ENCODE data around the gene SEC14L1. TPM values are rescaled to one million over a fixed set of nuclear protein-coding genes. Genes with fewer than 3 reads are reported as not detected.

The SEC14L1 gene
- total RNA-seq, 1 donor from 2014 or later = 71.4 TPM

GRCh38 chr17:77188084-77189066 lies 47.6 kb downstream of the SEC14L1 start:
- peak overlapping the region; percentile 67 for H3K4me3 Mint-ChIP-seq
- H3K36me3 Mint-ChIP-seq (ENCODE audit: low read depth) = peaks cover 27% of the 10 kb centered on the region
- intact Hi-C loops (cut with micrococcal nuclease) = loop anchor here (2.0 to 5.0 kb wide), 3 partner anchors 48 to 100 kb away; partner anchors contain the start of gene SEC14L1
- DNase-seq = no peak
- no peaks in the 10 kb centered on the region for H3K9me3 Mint-ChIP-seq
- peaks cover 33% of the 10 kb centered on the region for H3K4me1 Mint-ChIP-seq
- no peaks in the 10 kb centered on the region for H3K27me3 Mint-ChIP-seq
- peak overlapping the region; percentile 91 for H3K27ac Mint-ChIP-seq

GRCh38 chr17:77189148-77189547 lies 48.4 kb downstream of the SEC14L1 start:
- peaks cover 32% of the 10 kb centered on the region for H3K36me3 Mint-ChIP-seq (ENCODE audit: low read depth)
- peak overlapping the region; percentile 91 for H3K27ac Mint-ChIP-seq
- peak overlapping the region; percentile 67 for H3K4me3 Mint-ChIP-seq
- no peaks in the 10 kb centered on the region for H3K9me3 Mint-ChIP-seq
- H3K27me3 Mint-ChIP-seq = no peaks in the 10 kb centered on the region
- DNase-seq = peak; percentile 78
- peaks cover 30% of the 10 kb centered on the region for H3K4me1 Mint-ChIP-seq
- intact Hi-C loops (cut with micrococcal nuclease) = loop anchor here (2.0 to 5.0 kb wide), 3 partner anchors 48 to 100 kb away; partner anchors contain the start of gene SEC14L1

GRCh38 chr17:77190576-77190975 lies 49.8 kb downstream of the SEC14L1 start:
- intact Hi-C loops (cut with micrococcal nuclease) = no loop called here
- no peak overlapping the region for H3K4me3 Mint-ChIP-seq
- peak overlapping the region; percentile 91 for H3K27ac Mint-ChIP-seq
- no peaks in the 10 kb centered on the region for H3K27me3 Mint-ChIP-seq
- peaks cover 30% of the 10 kb centered on the region for H3K4me1 Mint-ChIP-seq
- no peaks in the 10 kb centered on the region for H3K9me3 Mint-ChIP-seq
- peaks cover 40% of the 10 kb centered on the region for H3K36me3 Mint-ChIP-seq (ENCODE audit: low read depth)
- no peak for DNase-seq

GRCh38 chr17:77191244-77191643 lies 50.5 kb downstream of the SEC14L1 start:
- H3K27me3 Mint-ChIP-seq = no peaks in the 10 kb centered on the region
- no peak for DNase-seq
- H3K27ac Mint-ChIP-seq = no peak overlapping the region
- intact Hi-C loops (cut with micrococcal nuclease) = no loop called here
- H3K36me3 Mint-ChIP-seq (ENCODE audit: low read depth) = peaks cover 47% of the 10 kb centered on the region
- peaks cover 30% of the 10 kb centered on the region for H3K4me1 Mint-ChIP-seq
- H3K9me3 Mint-ChIP-seq = no peaks in the 10 kb centered on the region
- no peak overlapping the region for H3K4me3 Mint-ChIP-seq

- Mint-ChIP-seq H3K9me3 (no peaks in the 10 kb centered on the region), H3K36me3 (ENCODE audit: low read depth) (peaks cover 64% of the 10 kb centered on the region), H3K4me3 (no peak overlapping the region), H3K27me3 (no peaks in the 10 kb centered on the region), H3K27ac (peak overlapping the region; percentile 40), H3K4me1 (peaks cover 18% of the 10 kb centered on the region)
- intact Hi-C loops (cut with micrococcal nuclease) = no loop called here
- no peak for DNase-seq
These were observed 52.9 kb downstream of the SEC14L1 start for GRCh38 chr17:77193653-77194052.

GRCh38 chr17:77194179-77194578 lies 53.4 kb downstream of the SEC14L1 start:
- Mint-ChIP-seq H3K36me3 (ENCODE audit: low read depth) (peaks cover 67% of the 10 kb centered on the region), H3K27ac (no peak overlapping the region), H3K4me3 (no peak overlapping the region), H3K9me3 (no peaks in the 10 kb centered on the region), H3K27me3 (no peaks in the 10 kb centered on the region), H3K4me1 (peaks cover 12% of the 10 kb centered on the region)
- intact Hi-C loops (cut with micrococcal nuclease) = no loop called here
- DNase-seq = no peak

GRCh38 chr17:77196251-77196650 lies 55.5 kb downstream of the SEC14L1 start:
- Mint-ChIP-seq H3K4me3 (no peak overlapping the region), H3K36me3 (ENCODE audit: low read depth) (peaks cover 78% of the 10 kb centered on the region), H3K27ac (no peak overlapping the region), H3K9me3 (no peaks in the 10 kb centered on the region), H3K27me3 (no peaks in the 10 kb centered on the region), H3K4me1 (no peaks in the 10 kb centered on the region)
- no peak for DNase-seq
- intact Hi-C loops (cut with micrococcal nuclease) = no loop called here

GRCh38 chr17:77197115-77197514 lies 56.3 kb downstream of the SEC14L1 start:
- no peaks in the 10 kb centered on the region for H3K9me3 Mint-ChIP-seq
- DNase-seq = no peak
- no peaks in the 10 kb centered on the region for H3K27me3 Mint-ChIP-seq
- intact Hi-C loops (cut with micrococcal nuclease) = no loop called here
- no peaks in the 10 kb centered on the region for H3K4me1 Mint-ChIP-seq
- no peak overlapping the region for H3K4me3 Mint-ChIP-seq
- peaks cover 79% of the 10 kb centered on the region for H3K36me3 Mint-ChIP-seq (ENCODE audit: low read depth)
- H3K27ac Mint-ChIP-seq = no peak overlapping the region

GRCh38 chr17:77200711-77201110 lies 59.9 kb downstream of the SEC14L1 start:
- no peak for DNase-seq
- Mint-ChIP-seq H3K9me3 (no peaks in the 10 kb centered on the region), H3K4me1 (no peaks in the 10 kb centered on the region), H3K27me3 (no peaks in the 10 kb centered on the region), H3K27ac (no peak overlapping the region), H3K4me3 (no peak overlapping the region), H3K36me3 (ENCODE audit: low read depth) (peaks cover 75% of the 10 kb centered on the region)
- intact Hi-C loops (cut with micrococcal nuclease) = no loop called here

GRCh38 chr17:77203436-77203835 lies 62.7 kb downstream of the SEC14L1 start:
- Mint-ChIP-seq H3K9me3 (no peaks in the 10 kb centered on the region), H3K4me1 (no peaks in the 10 kb centered on the region), H3K36me3 (ENCODE audit: low read depth) (peaks cover 70% of the 10 kb centered on the region), H3K4me3 (no peak overlapping the region), H3K27me3 (no peaks in the 10 kb centered on the region), H3K27ac (no peak overlapping the region)
- DNase-seq = no peak
- intact Hi-C loops (cut with micrococcal nuclease) = no loop called here

- peaks cover 69% of the 10 kb centered on the region for H3K36me3 Mint-ChIP-seq (ENCODE audit: low read depth)
- no peaks in the 10 kb centered on the region for H3K4me1 Mint-ChIP-seq
- no peak overlapping the region for H3K4me3 Mint-ChIP-seq
- no peak for DNase-seq
- H3K9me3 Mint-ChIP-seq = no peaks in the 10 kb centered on the region
- H3K27me3 Mint-ChIP-seq = no peaks in the 10 kb centered on the region
- no peak overlapping the region for H3K27ac Mint-ChIP-seq
- intact Hi-C loops (cut with micrococcal nuclease) = no loop called here
These were observed 63.1 kb downstream of the SEC14L1 start for GRCh38 chr17:77203846-77204245.

GRCh38 chr17:77204536-77204935 lies 63.8 kb downstream of the SEC14L1 start:
- Mint-ChIP-seq H3K36me3 (ENCODE audit: low read depth) (peaks cover 68% of the 10 kb centered on the region), H3K27ac (no peak overlapping the region), H3K4me1 (no peaks in the 10 kb centered on the region), H3K27me3 (no peaks in the 10 kb centered on the region), H3K4me3 (no peak overlapping the region), H3K9me3 (no peaks in the 10 kb centered on the region)
- no peak for DNase-seq
- intact Hi-C loops (cut with micrococcal nuclease) = no loop called here

- Mint-ChIP-seq H3K27me3 (no peaks in the 10 kb centered on the region), H3K27ac (no peak overlapping the region), H3K9me3 (no peaks in the 10 kb centered on the region), H3K36me3 (ENCODE audit: low read depth) (peaks cover 66% of the 10 kb centered on the region), H3K4me3 (no peak overlapping the region), H3K4me1 (no peaks in the 10 kb centered on the region)
- no peak for DNase-seq
- intact Hi-C loops (cut with micrococcal nuclease) = no loop called here
These were observed 64.8 kb downstream of the SEC14L1 start for GRCh38 chr17:77205396-77206125.

Measured in activated CD4-positive, alpha-beta T cell treated with anti-CD3 and anti-CD28 coated beads, Interleukin-2, amount 10 ng/mL, durations not matched to agents 24 days and 14 days (primary cell).